Endothelial cell of umbilical vein (primary cell): Measurements from ENCODE around the gene ETS1. TPM values are rescaled to one million over a fixed set of nuclear protein-coding genes. Genes with fewer than 3 reads are reported as not detected.

Experiments
- BruUV-seq: library from RNA; stranded (reverse); fragments of 400-500 nt; replicated peaks from 2 replicates; lab custom pipeline; 2021; lab: Mats Ljungman, UMichigan
- CTCF ChIA-PET: fragments of 300-600, 350-600 bp; sonication (Branson Sonifier 250); formaldehyde crosslinking; loops from one replicate; lab custom pipeline; 2021; ENCODE audit warnings: antibody characterized with exemption, inconsistent platforms; lab: Charles Lee
- POLR2A ChIA-PET: fragments of 300-600, 350-600 bp; sonication (Branson Sonifier 250); formaldehyde crosslinking; loops from one replicate; lab custom pipeline; 2021; ENCODE audit warnings: antibody characterized with exemption, inconsistent platforms; lab: Charles Lee
- DNase-seq: peaks from one replicate; pipeline ENCODE4 v3.0.0-alpha.2; 2011; ENCODE audit warnings: low read depth, low spot score
- FAIRE-seq: peaks from 2 replicates; lab custom pipeline; 2011; peaks lifted over from hg19 to GRCh38; lab: Jason Lieb, UNC
- H2AFZ ChIP-seq: 2 replicates; pipeline ENCODE4 v1.6.0; 2012; ENCODE audit warnings: low read depth, low read length, control low read depth, inconsistent platforms
- H3K27ac ChIP-seq: 2 replicates; pipeline ENCODE4 v1.5.1; 2011; ENCODE audit warnings: low read depth, mild to moderate bottlenecking, control low read depth, low read length, moderate library complexity; ENCODE audit not compliant: insufficient read depth
- H3K27me3 ChIP-seq, 2 experiments: 2 replicates each; pipeline versions ENCODE4 v1.6.0 to v1.6.1; 2011; ENCODE audit warnings: low read length in 2 of 2, mixed read lengths in 1 of 2; ENCODE audit not compliant: control insufficient read depth in 2 of 2, insufficient read depth in 2 of 2
- H3K36me3 ChIP-seq, 2 experiments: 2 replicates in 1 of 2; 3 replicates in 1 of 2; pipeline ENCODE4 v1.5.1; 2011; ENCODE audit warnings: low read length in 2 of 2, mild to moderate bottlenecking in 1 of 2, moderate library complexity in 1 of 2; ENCODE audit not compliant: control insufficient read depth in 2 of 2, insufficient read depth in 2 of 2; ENCODE audit errors: extremely low read depth in 1 of 2
- H3K4me1 ChIP-seq: 3 replicates; pipeline ENCODE4 v1.5.1; 2011; ENCODE audit warnings: mild to moderate bottlenecking, low read length; ENCODE audit not compliant: control insufficient read depth, insufficient read depth; ENCODE audit errors: extremely low read depth
- H3K4me2 ChIP-seq: 2 replicates; pipeline ENCODE4 v1.6.1; 2011; ENCODE audit warnings: low read length, control low read depth, mixed read lengths; ENCODE audit not compliant: insufficient read depth
- H3K4me3 ChIP-seq, 3 experiments: fragments of 200-600 bp in 1 of 3; sonication (generic), shearing (Covaris generic) in 1 of 3; replicated peaks in 1 of 3; 2 replicates each; pipeline ENCODE4 v1.5.1; 2011 to 2016; ENCODE audit warnings: control low read depth in 3 of 3, low read length in 3 of 3, mild to moderate bottlenecking in 2 of 3, inconsistent platforms in 1 of 3, low read depth in 1 of 3, moderate library complexity in 1 of 3; ENCODE audit not compliant: insufficient read depth in 1 of 3
- H3K79me2 ChIP-seq: 2 replicates; pipeline ENCODE4 v1.6.0; 2012; ENCODE audit warnings: low read length, inconsistent platforms; ENCODE audit not compliant: control insufficient read depth, insufficient read depth
- H3K9ac ChIP-seq: replicated peaks from 2 replicates; pipeline ENCODE3; 2011; ENCODE audit warnings: low read length, control low read depth; ENCODE audit not compliant: insufficient read depth; ENCODE audit errors: extremely low read depth
- H3K9me1 ChIP-seq: replicated peaks from 3 replicates; pipeline ENCODE4 v1.6.0; 2011; ENCODE audit warnings: mild to moderate bottlenecking, low read length; ENCODE audit not compliant: control insufficient read depth, insufficient read depth; ENCODE audit errors: extremely low read depth
- H3K9me3 ChIP-seq: replicated peaks from 2 replicates; pipeline ENCODE4 v1.5.1; 2012; ENCODE audit warnings: low read length, inconsistent platforms; ENCODE audit not compliant: control insufficient read depth, insufficient read depth
- H4K20me1 ChIP-seq: replicated peaks from 2 replicates; pipeline ENCODE3; 2011; ENCODE audit warnings: mild to moderate bottlenecking, low read length; ENCODE audit not compliant: control insufficient read depth, insufficient read depth; ENCODE audit errors: extremely low read depth
- EZH2 ChIP-seq: IDR thresholded peaks from 2 replicates; pipeline ENCODE4 v1.6.1; 2012; ENCODE audit warnings: borderline replicate concordance, low read depth, mild to moderate bottlenecking, moderate library complexity, low read length, inconsistent platforms; ENCODE audit not compliant: severe bottlenecking
- FOS ChIP-seq: IDR thresholded peaks from 2 replicates; pipeline ENCODE4 v1.6.1; 2011; ENCODE audit warnings: mild to moderate bottlenecking, low read length, moderate library complexity, borderline replicate concordance; ENCODE audit not compliant: insufficient read depth
- GATA2 ChIP-seq: IDR thresholded peaks from 2 replicates; pipeline ENCODE4 v1.7.0; 2011; ENCODE audit warnings: low read depth, mild to moderate bottlenecking, moderate library complexity, mixed read lengths, low read length; ENCODE audit not compliant: insufficient read length, insufficient read depth
- JUN ChIP-seq: IDR thresholded peaks from 2 replicates; pipeline ENCODE4 v1.6.1; 2011; ENCODE audit warnings: borderline replicate concordance, low read depth; ENCODE audit not compliant: insufficient read length, insufficient read depth
- MYC ChIP-seq: IDR thresholded peaks from one replicate; pipeline ENCODE4 v1.6.1; 2011; ENCODE audit warnings: mild to moderate bottlenecking, low read depth, low read length
- POLR2A ChIP-seq: IDR thresholded peaks from 2 replicates; pipeline ENCODE4 v1.6.1; 2012; ENCODE audit warnings: low read depth, mild to moderate bottlenecking, control low read depth, low read length
- POLR2AphosphoS5 ChIP-seq: IDR thresholded peaks from 2 replicates; pipeline ENCODE4 v1.6.1; 2012; ENCODE audit warnings: low read depth, mild to moderate bottlenecking, control low read depth, low read length, moderate library complexity; ENCODE audit not compliant: insufficient read depth
- dilution Hi-C: fragments of 300-500 bp; cut with MboI; formaldehyde crosslinking; loops from one replicate; pipeline ENCODE4 v1.15.0; 2019; ENCODE audit warnings: low sequenced_read_pairs; ENCODE audit not compliant: extremely low pct_ligation_motif_present
- intact Hi-C: fragments of 100-400 bp; cut with micrococcal nuclease; formaldehyde crosslinking; loops from one replicate; pipeline ENCODE4 v1.10.0; 2022
- polyA plus RNA-seq, 4 experiments: library from polyadenylated mRNA; depleted of rRNA in 3 of 4; stranded (reverse) in 3 of 4; unstranded in 1 of 4; fragments of >200 nt; gene quantifications; 2 replicates each; pipeline versions ENCODE4 v1.2.1 to v1.2.3, GENCODE V29; 2011 to 2012; ENCODE audit warnings: missing spikeins in 1 of 4
- total RNA-seq: library from RNA; stranded (reverse); gene quantifications from 2 replicates; pipeline ENCODE4 v1.2.3, GENCODE V29; 2021
- TF ChIP-seq, protein P1 (sequence below), 2 donors: IDR thresholded peaks; 1 replicate in 1 of 2; 2 replicates in 1 of 2; pipeline ENCODE4 v1.5.1; 2011; ENCODE audit warnings: low read length in 2 of 2, mild to moderate bottlenecking in 2 of 2, moderate library complexity in 2 of 2, control low read depth in 1 of 2, inconsistent platforms in 1 of 2, low read depth in 1 of 2; ENCODE audit not compliant: insufficient read depth in 1 of 2; ENCODE audit errors: extremely low read depth in 1 of 2
- TF ChIP-seq, protein P2 (sequence below): IDR thresholded peaks from 2 replicates; pipeline ENCODE4 v1.6.1; 2011; ENCODE audit not compliant: insufficient read depth, insufficient read length

ETS1 gene
- total and polyA plus RNA-seq, 2 donors (not counting 3 experiments of a cell fraction or from before 2014, with no cell fraction given) = 34.2 to 115 TPM

DNA sequence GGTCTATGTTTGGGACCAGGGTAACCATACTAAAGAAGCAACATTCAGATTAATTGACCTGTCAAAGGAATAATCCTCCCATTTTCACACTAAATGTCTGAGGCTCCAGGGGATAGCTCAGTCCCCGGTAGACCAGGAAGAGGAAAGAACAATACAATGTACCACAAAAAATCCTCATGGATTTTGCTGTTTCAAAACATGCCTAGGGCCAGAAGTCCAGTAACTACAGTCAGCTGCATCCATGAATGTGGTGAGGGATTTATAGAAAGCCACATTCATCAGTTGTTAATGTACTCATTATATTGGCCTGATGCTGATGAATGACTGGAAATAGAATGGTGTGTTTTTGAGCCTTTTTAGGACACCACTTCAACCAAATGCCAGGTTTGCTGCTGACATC lies 6.9 kb upstream of the ETS1 start:
- intact Hi-C loops = no loop called here
- H3K9me1 ChIP-seq = no peaks in the 10 kb centered on the region
- TF ChIP-seq, protein P1, sequence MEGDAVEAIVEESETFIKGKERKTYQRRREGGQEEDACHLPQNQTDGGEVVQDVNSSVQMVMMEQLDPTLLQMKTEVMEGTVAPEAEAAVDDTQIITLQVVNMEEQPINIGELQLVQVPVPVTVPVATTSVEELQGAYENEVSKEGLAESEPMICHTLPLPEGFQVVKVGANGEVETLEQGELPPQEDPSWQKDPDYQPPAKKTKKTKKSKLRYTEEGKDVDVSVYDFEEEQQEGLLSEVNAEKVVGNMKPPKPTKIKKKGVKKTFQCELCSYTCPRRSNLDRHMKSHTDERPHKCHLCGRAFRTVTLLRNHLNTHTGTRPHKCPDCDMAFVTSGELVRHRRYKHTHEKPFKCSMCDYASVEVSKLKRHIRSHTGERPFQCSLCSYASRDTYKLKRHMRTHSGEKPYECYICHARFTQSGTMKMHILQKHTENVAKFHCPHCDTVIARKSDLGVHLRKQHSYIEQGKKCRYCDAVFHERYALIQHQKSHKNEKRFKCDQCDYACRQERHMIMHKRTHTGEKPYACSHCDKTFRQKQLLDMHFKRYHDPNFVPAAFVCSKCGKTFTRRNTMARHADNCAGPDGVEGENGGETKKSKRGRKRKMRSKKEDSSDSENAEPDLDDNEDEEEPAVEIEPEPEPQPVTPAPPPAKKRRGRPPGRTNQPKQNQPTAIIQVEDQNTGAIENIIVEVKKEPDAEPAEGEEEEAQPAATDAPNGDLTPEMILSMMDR (IDR thresholded peaks at IDR 0.05; ENCODE audit: extremely low read depth in 1 of 2, insufficient read depth in 1 of 2, low read depth in 1 of 2, low read length in 2 of 2) = no peak
- TF ChIP-seq POLR2AphosphoS5 = no peak
- TF ChIP-seq POLR2A = no peak
- TF ChIP-seq GATA2 = no peak
- no peaks in the 10 kb centered on the region for H3K36me3 ChIP-seq
- H3K27ac ChIP-seq = no peak overlapping the region
- no TSS peak for BruUV-seq
- dilution Hi-C loops = no loop called here
- no peaks in the 10 kb centered on the region for H4K20me1 ChIP-seq
- no peak overlapping the region for H3K9ac ChIP-seq
- no peaks in the 10 kb centered on the region for H3K79me2 ChIP-seq
- peak; percentile 55 for DNase-seq
- peaks cover 9% of the 10 kb centered on the region for H3K4me1 ChIP-seq
- H2AFZ ChIP-seq = no peak overlapping the region
- no peaks in the 10 kb centered on the region for H3K9me3 ChIP-seq
- no peak overlapping the region for H3K4me3 ChIP-seq
- no peak overlapping the region for H3K4me2 ChIP-seq
- ChIA-PET CTCF (interaction anchor here (1.3 to 2.4 kb wide), 2 partner anchors 18 to 20 kb away, joined by 3 to 7 read pairs; no protein-coding TSS in a partner anchor), POLR2A (no interaction called here)
- H3K27me3 ChIP-seq = peaks cover 17 to 20% of the 10 kb centered on the region in 2 experiments
- no peak for FAIRE-seq

DNA sequence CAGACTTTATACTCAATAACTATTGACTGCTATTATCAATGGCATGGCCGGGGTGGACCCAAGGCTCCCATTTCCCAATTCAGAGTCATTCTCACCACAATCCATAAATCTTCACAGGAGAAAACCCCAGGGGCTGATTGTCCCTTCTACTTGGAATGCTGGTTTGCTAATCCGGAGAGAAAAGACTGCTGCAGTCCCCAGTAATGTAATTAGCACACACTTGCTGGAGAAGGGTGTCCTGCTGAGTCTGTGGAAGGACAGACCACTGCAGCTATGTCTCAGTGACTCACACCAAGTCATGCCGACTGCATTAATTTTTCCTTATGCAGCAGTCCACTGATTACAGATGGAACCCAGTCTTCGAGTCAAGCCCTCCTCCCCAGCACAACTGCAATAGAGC lies 5.9 kb upstream of the ETS1 start:
- ChIA-PET POLR2A (no interaction called here), CTCF (interaction anchor here (2.4 kb wide), 1 partner anchor 17 kb away, joined by 7 read pairs; no protein-coding TSS in a partner anchor)
- peaks cover 9% of the 10 kb centered on the region for H3K4me1 ChIP-seq
- DNase-seq (no peak), FAIRE-seq (no peak)
- TF ChIP-seq, protein P1 (IDR thresholded peaks at IDR 0.05; ENCODE audit: extremely low read depth in 1 of 2, insufficient read depth in 1 of 2, low read depth in 1 of 2, low read length in 2 of 2) = no peak
- no peak for TF ChIP-seq POLR2A
- TF ChIP-seq MYC = no peak
- TF ChIP-seq JUN = no peak
- no peak for TF ChIP-seq POLR2AphosphoS5
- no peak for TF ChIP-seq EZH2
- TF ChIP-seq FOS = no peak
- TF ChIP-seq, protein P2, sequence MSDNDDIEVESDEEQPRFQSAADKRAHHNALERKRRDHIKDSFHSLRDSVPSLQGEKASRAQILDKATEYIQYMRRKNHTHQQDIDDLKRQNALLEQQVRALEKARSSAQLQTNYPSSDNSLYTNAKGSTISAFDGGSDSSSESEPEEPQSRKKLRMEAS = no peak
- no peak for TF ChIP-seq GATA2
- peaks cover 20 to 22% of the 10 kb centered on the region in 2 experiments for H3K27me3 ChIP-seq
- no peaks in the 10 kb centered on the region for H3K79me2 ChIP-seq
- H3K27ac ChIP-seq = no peak overlapping the region
- H3K9me3 ChIP-seq = no peaks in the 10 kb centered on the region
- H3K36me3 ChIP-seq = no peaks in the 10 kb centered on the region
- H3K9ac ChIP-seq = no peak overlapping the region
- no peak overlapping the region for H2AFZ ChIP-seq
- no peaks in the 10 kb centered on the region for H4K20me1 ChIP-seq
- intact Hi-C loops (no loop called here), dilution Hi-C loops (no loop called here)
- no peak overlapping the region for H3K4me2 ChIP-seq
- H3K4me3 ChIP-seq = no peak overlapping the region
- no TSS peak for BruUV-seq
- H3K9me1 ChIP-seq = no peaks in the 10 kb centered on the region
